Placental pericyte (primary cell): Measurements from ENCODE around the gene HCN2. TPM values are rescaled to one million over a fixed set of nuclear protein-coding genes. Genes with fewer than 3 reads are reported as not detected.

Source experiments
- total RNA-seq: library from RNA; depleted of rRNA; stranded (reverse); fragments of >200 nt; gene quantifications from 2 replicates; pipeline ENCODE4 v1.2.3, GENCODE V29; 2012

The HCN2 gene
- total RNA-seq: 1.0 and 1.8 TPM in 2 replicates

GRCh38 chr19:589693-590395 is at the start of gene HCN2:
Gene HCN2 (plus strand): TSS chr19:589881. CDS start chr19:589946, 65 bp downstream.

DNA sequence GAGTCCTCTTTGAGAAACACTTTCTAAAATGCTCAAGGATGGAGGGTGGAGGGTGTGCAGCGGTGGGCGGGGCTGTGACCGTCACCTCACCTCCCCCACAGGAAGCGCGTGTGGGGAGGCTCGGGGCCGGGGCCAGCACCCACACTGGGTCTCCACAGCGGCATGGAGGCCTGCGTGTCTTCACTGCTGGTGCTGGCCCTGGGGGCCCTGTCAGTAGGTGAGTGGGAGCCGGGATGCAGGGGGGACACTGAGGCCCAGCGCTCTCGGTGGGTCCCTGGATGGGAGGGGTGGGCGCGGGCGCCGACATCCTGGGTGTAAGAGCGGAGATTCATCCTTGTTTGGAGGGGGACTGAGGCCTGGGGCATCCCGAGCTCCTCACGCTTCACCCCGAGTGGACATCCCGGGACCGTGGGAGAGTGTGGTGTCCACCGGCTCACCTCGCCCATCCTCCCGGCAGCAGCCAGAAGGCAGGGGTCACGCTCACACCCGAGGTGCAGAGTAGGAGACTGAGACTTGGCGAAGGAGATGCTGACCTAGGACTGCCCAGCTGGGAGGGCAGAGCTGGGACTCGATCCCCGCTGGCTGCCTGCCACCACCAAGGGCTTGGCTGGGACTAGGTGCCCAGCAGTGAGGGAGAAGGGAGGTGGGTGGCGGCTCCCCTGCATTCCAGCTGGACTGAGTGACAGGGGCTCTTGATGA is 45.6 kb upstream of the HCN2 start, which contains the start of gene GZMM:
GZMM (plus strand) TSS at position 144 of the 699 bp plus-strand sequence; CDS start at position 163, 19 bp downstream.

DNA sequence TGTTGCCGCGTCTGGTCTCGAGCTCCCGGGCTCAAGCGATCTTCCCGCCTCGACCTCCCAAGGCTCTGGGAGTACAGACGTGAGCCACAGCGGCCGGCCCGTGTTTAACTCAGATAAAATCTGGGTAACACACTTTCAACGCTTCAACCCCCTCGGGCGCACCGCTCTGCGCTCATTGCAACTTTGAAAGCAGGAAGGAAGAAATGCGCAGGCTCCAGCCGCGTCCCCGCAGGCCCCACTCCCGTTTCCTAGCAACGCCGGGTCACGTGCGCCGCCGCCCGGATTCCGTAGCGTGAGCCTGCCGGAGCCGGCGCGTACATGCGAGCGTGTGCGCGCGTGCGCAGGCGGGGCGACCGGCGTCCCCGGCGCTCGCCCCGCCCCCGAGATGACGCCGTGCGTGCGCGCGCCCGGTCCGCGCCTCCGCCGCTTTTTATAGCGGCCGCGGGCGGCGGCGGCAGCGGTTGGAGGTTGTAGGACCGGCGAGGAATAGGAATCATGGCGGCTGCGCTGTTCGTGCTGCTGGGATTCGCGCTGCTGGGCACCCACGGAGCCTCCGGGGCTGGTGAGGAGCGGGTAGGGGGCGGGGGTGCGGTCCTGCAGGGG is 17.4 kb upstream of the HCN2 start, which contains the start of gene BSG:
BSG (plus strand) TSS at position 457 of the 603 bp plus-strand sequence; CDS start at position 496, 39 bp downstream.

GRCh38 chr19:633068-633785 is 43.5 kb downstream of the HCN2 start, which contains the start of gene POLRMT:
Gene POLRMT (minus strand): TSS chr19:633537. CDS start chr19:633512, 25 bp downstream.

GRCh38 chr19:639253-640160 is 49.8 kb downstream of the HCN2 start, which contains the start of gene FGF22:
Gene FGF22 (plus strand): TSS chr19:639879. CDS start chr19:639926, 47 bp downstream.

GRCh38 chr19:662962-663681 is 73.4 kb downstream of the HCN2 start, which contains the start of gene RNF126:
Gene RNF126 (minus strand): TSS chr19:663214. CDS start chr19:663121, 93 bp downstream.

Other genes starting within 250 kb of the HCN2 start
- 18.6 and 27.2 TPM in 2 replicates for gene MIER2, start 245.1 kb upstream of the HCN2 start, total RNA-seq
- gene C2CD4C, start 180.7 kb upstream of the HCN2 start, total RNA-seq: not detected in 2 replicates
- gene SHC2, start 128.8 kb upstream of the HCN2 start, total RNA-seq: 0.29 and 3.5 TPM in 2 replicates
- 0.22 TPM in 1 of 2 replicates, not detected in the other for gene MADCAM1, start 93.4 kb upstream of the HCN2 start, total RNA-seq
- 42.2 and 48.8 TPM in 2 replicates for gene TPGS1, start 82.4 kb upstream of the HCN2 start, total RNA-seq
- gene CDC34, start 58.1 kb upstream of the HCN2 start, total RNA-seq: 108 and 148 TPM in 2 replicates
- 0.66 TPM in 1 of 2 replicates, not detected in the other for gene GZMM, start 45.8 kb upstream of the HCN2 start, total RNA-seq
- gene BSG, start 17.3 kb upstream of the HCN2 start, total RNA-seq: 282 and 610 TPM in 2 replicates
- gene POLRMT, start 43.7 kb downstream of the HCN2 start, total RNA-seq: 20.6 and 35.2 TPM in 2 replicates
- gene FGF22, start 50.0 kb downstream of the HCN2 start, total RNA-seq: not detected in 2 replicates
- 52.7 and 82.6 TPM in 2 replicates for gene RNF126, start 73.3 kb downstream of the HCN2 start, total RNA-seq
- gene FSTL3, start 86.5 kb downstream of the HCN2 start, total RNA-seq: 98.0 and 117 TPM in 2 replicates
- not detected in 2 replicates for gene PRSS57, start 105.6 kb downstream of the HCN2 start, total RNA-seq
- gene PALM, start 119.1 kb downstream of the HCN2 start, total RNA-seq: 0.72 and 8.5 TPM in 2 replicates
- gene MISP, start 161.2 kb downstream of the HCN2 start, total RNA-seq: 0.14 and 0.22 TPM in 2 replicates
- 117 and 262 TPM in 2 replicates for gene PTBP1, start 207.6 kb downstream of the HCN2 start, total RNA-seq
- 0.22 TPM in 1 of 2 replicates, not detected in the other for gene PLPPR3, start 232.1 kb downstream of the HCN2 start, total RNA-seq
- not detected in 2 replicates for gene AZU1, start 238.0 kb downstream of the HCN2 start, total RNA-seq